ENCODE measurements around the gene PRRC2B. TPM values are rescaled to one million over a fixed set of nuclear protein-coding genes. Genes with fewer than 3 reads are reported as not detected.
A peak's percentile ranks its signal among the peaks of the same experiment; 100 is the strongest.
"Not testable (repeated sequence)": the region's sequence is repeated elsewhere in the genome, so short reads cannot be mapped to it uniquely, and the experiment has no call there.

Gene PRRC2B
- total RNA-seq, 2 donors from 2014 or later = 122 to 246 TPM

DNA sequence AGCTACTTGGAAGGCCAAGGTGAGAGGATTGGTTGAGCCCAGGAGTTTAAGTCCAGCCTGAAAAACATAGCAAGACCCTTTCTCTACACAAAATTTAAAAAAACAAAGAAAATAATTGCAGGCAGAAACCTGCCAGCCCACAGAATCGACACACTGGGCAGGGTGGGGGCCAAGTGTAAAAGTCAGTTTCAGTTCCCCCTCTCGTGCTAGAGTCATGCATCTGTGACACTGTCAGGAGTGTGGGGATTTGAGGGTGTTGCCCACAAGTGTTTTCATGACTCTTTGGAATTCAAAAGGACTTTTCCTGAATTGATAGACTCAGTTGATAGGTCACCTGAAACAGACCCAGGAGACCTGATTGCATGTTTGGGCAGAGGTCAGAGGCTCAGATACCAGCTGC lies 47.6 kb downstream of the PRRC2B start:
- H3K36me3 Mint-ChIP-seq = peaks cover 15% of the 10 kb centered on the region
- peaks cover 25 to 28% of the 10 kb centered on the region in 2 donors for H3K4me1 Mint-ChIP-seq (ENCODE audit: low read depth in 2 of 2)
- ATAC-seq (peak; percentile 63 to 65), DNase-seq (ENCODE audit: low spot score) (no peak)
- H3K27ac Mint-ChIP-seq = peak overlapping the region; percentile 34 to 72
- no peaks in the 10 kb centered on the region for H3K9me3 Mint-ChIP-seq
- no peaks in the 10 kb centered on the region for H3K27me3 Mint-ChIP-seq
- no peak overlapping the region for H3K4me3 Mint-ChIP-seq

DNA sequence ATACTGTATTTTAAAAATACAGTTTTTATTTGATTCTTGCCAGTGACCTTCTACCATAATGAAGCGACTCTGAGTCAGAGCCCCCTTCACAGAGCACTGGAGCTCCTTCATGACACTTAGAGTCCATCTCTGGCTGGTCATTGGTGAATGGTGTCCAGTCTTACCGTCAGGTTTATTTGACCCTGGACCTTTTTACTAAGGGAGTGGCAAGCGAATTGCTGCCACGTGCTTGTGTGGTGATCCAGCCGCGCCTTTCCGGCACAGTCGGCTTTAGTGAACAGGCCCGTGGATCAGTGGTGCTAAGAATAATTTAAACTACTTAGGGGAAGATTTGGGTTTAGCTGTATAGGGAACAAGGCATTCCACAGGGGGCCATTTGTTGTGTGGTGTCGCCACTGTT lies 48.5 kb downstream of the PRRC2B start:
- Mint-ChIP-seq H3K4me1 (ENCODE audit: low read depth in 2 of 2) (peaks cover 28 to 31% of the 10 kb centered on the region in 2 donors), H3K27ac (peak overlapping the region; percentile 34 to 72), H3K9me3 (no peaks in the 10 kb centered on the region), H3K36me3 (peaks cover 22% of the 10 kb centered on the region), H3K4me3 (no peak overlapping the region), H3K27me3 (no peaks in the 10 kb centered on the region)
- ATAC-seq (no peak), DNase-seq (ENCODE audit: low spot score) (no peak)

DNA sequence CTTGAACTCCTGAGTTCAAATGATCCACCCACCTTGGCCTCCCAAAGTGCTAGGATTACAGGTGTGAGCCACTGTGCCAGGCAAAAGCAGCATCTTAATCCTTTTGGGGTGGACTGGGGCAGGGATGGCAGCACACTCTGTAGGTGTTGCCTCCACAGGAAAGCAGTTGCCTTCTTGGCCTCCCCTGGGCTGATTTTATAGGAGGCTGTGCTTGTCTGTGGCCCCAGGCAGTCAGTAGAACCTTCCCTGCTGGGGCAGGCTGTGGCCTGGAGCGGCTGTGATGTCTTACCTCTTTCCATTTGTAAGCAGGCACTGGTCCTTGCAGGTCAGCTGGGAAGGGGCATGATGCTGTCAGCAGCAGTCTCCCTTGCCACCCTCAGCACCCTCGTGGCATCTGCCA lies 49.8 kb downstream of the PRRC2B start:
- H3K36me3 Mint-ChIP-seq = peaks cover 16% of the 10 kb centered on the region
- peaks cover 24 to 31% of the 10 kb centered on the region in 2 donors for H3K4me1 Mint-ChIP-seq (ENCODE audit: low read depth in 2 of 2)
- H3K4me3 Mint-ChIP-seq = no peak overlapping the region
- peak overlapping the region in 1 of 2 donors; percentile 37 for H3K27ac Mint-ChIP-seq
- ATAC-seq (no peak), DNase-seq (ENCODE audit: low spot score) (no peak)
- no peaks in the 10 kb centered on the region for H3K27me3 Mint-ChIP-seq
- no peaks in the 10 kb centered on the region for H3K9me3 Mint-ChIP-seq

DNA sequence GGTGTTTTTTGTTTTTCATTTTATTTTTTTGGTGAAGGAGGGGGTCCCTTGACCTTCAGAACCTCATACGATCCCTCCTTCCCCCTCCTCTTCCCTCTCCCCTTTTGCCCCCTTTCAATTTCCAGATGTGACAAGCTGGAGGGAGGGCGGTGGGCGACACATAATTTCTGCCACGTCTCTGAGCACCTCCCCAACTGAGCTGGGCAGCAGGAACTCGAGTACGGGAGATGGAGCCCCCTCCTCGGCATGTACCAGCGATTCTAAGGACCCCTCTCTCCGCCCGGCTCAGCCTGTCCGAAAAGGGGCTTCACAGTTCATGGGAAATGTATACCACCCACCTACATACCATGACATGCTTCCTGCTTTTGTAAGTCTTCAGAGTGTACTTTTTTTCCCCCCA lies 52.4 kb downstream of the PRRC2B start:
- H3K4me3 Mint-ChIP-seq = no peak overlapping the region
- peaks cover 14% of the 10 kb centered on the region for H3K36me3 Mint-ChIP-seq
- no peaks in the 10 kb centered on the region for H3K27me3 Mint-ChIP-seq
- H3K9me3 Mint-ChIP-seq = no peaks in the 10 kb centered on the region
- H3K27ac Mint-ChIP-seq = peak overlapping the region in 1 of 2 donors; percentile 35
- ATAC-seq (no peak), DNase-seq (ENCODE audit: low spot score) (peak; percentile 41)
- peaks cover 14 to 17% of the 10 kb centered on the region in 2 donors for H3K4me1 Mint-ChIP-seq (ENCODE audit: low read depth in 2 of 2)

DNA sequence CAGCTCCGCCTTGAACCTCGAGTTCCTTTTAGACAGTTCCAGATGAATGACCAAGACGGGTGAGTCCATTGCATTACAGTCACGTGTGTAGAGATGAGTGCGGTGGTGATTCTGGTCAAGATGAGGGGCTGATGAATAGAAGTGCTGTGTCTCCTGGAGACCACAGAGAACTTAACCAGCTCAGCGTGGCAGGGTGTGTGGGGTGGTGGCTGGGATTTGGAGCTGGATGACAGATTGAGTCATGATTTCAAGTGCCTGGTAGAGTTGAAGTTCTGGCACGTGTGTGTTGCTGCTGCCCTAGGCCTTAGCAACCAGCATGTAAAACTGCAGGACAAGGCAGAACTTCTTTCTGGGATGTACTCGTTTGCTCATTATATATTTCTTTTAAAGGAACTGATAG lies 53.3 kb downstream of the PRRC2B start:
- DNase-seq (ENCODE audit: low spot score) = no peak
- H3K27ac Mint-ChIP-seq = peak overlapping the region in 1 of 2 donors; percentile 23
- no peak for ATAC-seq
- H3K27me3 Mint-ChIP-seq = no peaks in the 10 kb centered on the region
- no peak overlapping the region for H3K4me3 Mint-ChIP-seq
- H3K9me3 Mint-ChIP-seq = no peaks in the 10 kb centered on the region
- H3K36me3 Mint-ChIP-seq = peaks cover 14% of the 10 kb centered on the region
- H3K4me1 Mint-ChIP-seq (ENCODE audit: low read depth in 2 of 2) = peaks cover 12 to 16% of the 10 kb centered on the region in 2 donors

DNA sequence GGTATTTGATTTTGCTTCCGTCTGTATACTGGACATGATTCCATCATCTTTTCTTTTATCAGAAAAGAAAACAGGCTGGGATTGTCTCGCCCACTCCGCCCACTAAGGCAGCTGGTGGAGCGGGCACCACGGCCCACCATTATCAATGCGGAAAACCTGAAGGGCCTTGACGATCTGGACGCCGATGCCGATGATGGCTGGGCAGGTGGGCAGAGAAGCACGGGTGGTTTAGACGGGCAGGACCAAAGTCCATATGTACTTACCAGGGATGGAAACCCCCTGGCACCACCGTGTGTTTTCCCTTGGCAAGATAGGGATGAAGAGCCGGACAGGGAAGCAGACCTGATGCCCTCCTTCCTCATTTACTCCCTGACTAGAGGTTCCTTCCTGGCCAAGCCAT lies 53.7 kb downstream of the PRRC2B start:
- Mint-ChIP-seq H3K27ac (peak overlapping the region in 1 of 2 donors; percentile 23), H3K4me1 (ENCODE audit: low read depth in 2 of 2) (peaks cover 12 to 16% of the 10 kb centered on the region in 2 donors), H3K36me3 (peaks cover 14% of the 10 kb centered on the region), H3K4me3 (no peak overlapping the region), H3K27me3 (no peaks in the 10 kb centered on the region), H3K9me3 (no peaks in the 10 kb centered on the region)
- DNase-seq (ENCODE audit: low spot score) (no peak), ATAC-seq (no peak)

DNA sequence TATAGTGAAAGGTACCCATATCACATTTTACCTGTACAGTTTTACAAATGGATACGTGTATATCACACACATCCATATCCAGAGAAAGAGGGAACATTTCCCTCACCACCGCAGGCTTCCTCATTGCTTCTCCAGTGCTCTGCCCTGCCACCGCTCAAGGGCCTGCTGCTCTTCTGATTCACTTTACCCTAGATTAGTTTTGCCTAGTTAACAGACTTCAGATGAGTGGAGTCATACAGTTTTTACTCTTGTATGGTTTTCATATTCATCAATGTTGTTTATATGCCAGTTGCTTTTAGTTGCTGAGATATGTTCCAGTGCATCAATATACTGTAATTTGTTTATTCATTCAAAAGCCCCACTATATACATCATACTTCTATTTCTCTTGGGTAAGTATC lies 54.9 kb downstream of the PRRC2B start:
- peaks cover 14% of the 10 kb centered on the region for H3K36me3 Mint-ChIP-seq
- ATAC-seq = no peak
- no peaks in the 10 kb centered on the region for H3K27me3 Mint-ChIP-seq
- H3K9me3 Mint-ChIP-seq = no peaks in the 10 kb centered on the region
- H3K4me1 Mint-ChIP-seq (ENCODE audit: low read depth in 2 of 2) = peaks cover 16 to 19% of the 10 kb centered on the region in 2 donors
- H3K27ac Mint-ChIP-seq = peak overlapping the region; percentile 51 to 79
- H3K4me3 Mint-ChIP-seq = no peak overlapping the region
- no peak for DNase-seq (ENCODE audit: low spot score)

DNA sequence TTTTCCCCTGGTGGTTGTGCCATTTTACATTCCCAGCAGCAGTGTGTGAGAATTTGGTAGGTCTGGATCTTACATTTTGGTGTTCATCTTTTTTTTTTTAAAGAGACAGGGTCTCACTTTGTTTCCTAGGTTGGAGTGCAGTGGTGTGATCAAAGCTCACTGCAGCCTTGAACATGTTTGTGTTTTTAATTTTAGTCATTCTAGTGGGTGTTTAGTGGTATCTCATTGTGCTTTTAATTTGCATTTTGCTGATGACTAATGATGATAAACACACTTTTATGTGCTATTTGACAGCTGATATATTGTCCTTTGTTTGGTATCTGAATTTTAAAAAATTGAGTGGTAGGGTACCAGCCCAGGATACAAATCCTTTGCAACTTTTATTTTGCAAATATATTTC lies 55.4 kb downstream of the PRRC2B start:
- H3K36me3 Mint-ChIP-seq = peaks cover 14% of the 10 kb centered on the region
- H3K27me3 Mint-ChIP-seq = no peaks in the 10 kb centered on the region
- DNase-seq (ENCODE audit: low spot score) (no peak), ATAC-seq (no peak)
- H3K4me1 Mint-ChIP-seq (ENCODE audit: low read depth in 2 of 2) = peaks cover 16 to 19% of the 10 kb centered on the region in 2 donors
- H3K4me3 Mint-ChIP-seq = no peak overlapping the region
- H3K9me3 Mint-ChIP-seq = no peaks in the 10 kb centered on the region
- H3K27ac Mint-ChIP-seq = peak overlapping the region; percentile 51 to 79

DNA sequence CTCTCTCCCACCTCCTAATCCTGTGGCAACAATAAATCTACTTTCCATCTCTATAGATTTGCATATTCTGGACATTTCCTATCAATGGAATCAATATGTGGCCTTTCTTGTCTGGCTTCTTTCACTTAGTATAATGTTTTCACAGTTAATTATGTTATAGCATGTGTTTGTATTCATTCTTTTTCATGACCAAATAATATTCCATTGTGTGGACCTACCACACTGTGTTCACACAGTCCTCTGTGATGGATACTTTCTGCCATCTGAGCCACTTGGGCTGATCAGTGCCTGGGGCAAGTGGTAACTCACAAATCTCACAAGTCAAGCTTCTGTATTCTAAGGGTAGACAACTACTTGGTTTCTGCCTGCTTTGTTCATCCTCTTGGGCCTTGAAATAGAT lies 60.1 kb downstream of the PRRC2B start:
- Mint-ChIP-seq H3K36me3 (peaks cover 23% of the 10 kb centered on the region), H3K27ac (peak overlapping the region; percentile 53 to 57), H3K4me3 (no peak overlapping the region), H3K4me1 (ENCODE audit: low read depth in 2 of 2) (peaks cover 12 to 14% of the 10 kb centered on the region in 2 donors), H3K27me3 (no peaks in the 10 kb centered on the region), H3K9me3 (no peaks in the 10 kb centered on the region)
- ATAC-seq (no peak), DNase-seq (ENCODE audit: low spot score) (no peak)

DNA sequence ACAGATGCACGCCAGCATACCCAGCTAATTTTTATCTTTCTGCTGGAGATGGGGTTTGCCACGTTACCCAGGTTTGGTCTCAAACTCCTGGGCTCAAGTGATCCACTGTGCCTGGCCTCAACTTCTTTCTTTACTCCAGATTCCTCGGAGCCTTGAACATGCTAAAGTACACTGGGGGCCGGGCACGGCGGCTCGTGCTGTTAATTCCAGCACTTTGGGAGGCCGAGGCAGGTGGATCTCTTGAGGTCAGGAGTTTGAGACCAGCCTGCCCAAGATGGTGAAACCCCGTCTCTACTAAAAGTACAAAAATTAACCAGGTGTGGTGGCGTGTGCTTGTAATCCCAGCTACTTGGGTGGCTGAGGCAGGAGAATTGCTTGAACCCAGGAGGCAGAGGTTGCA lies 61.8 kb downstream of the PRRC2B start:
- peak; percentile 29 for DNase-seq (ENCODE audit: low spot score)
- H3K4me3 Mint-ChIP-seq, H3K27me3 Mint-ChIP-seq, H3K9me3 Mint-ChIP-seq, ATAC-seq, H3K27ac Mint-ChIP-seq: not testable (repeated sequence)
- H3K36me3 Mint-ChIP-seq = peaks cover 27% of the 10 kb centered on the region
- peaks cover 10 to 16% of the 10 kb centered on the region in 2 donors for H3K4me1 Mint-ChIP-seq (ENCODE audit: low read depth in 2 of 2)

DNA sequence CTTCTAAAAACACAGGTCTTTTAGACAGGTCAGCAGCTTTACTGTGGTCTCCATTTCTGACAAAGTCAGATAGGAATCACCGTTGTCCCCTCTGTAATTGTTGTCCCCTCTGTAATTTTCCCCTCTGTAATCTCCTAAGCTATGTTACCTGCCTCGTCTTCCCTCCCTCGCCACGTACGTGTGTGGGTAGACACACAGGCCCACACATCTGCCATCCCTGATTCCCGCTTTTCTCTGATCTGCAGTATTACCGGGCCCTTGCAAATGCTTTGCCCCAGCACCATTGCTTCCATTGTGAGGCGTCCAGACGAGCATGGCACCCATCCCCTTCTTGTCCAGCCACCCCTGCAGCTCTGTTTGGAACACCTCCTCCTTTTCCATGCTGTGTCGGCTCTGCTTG lies 63.9 kb downstream of the PRRC2B start:
- no peak overlapping the region for H3K27ac Mint-ChIP-seq
- H3K9me3 Mint-ChIP-seq = no peaks in the 10 kb centered on the region
- ATAC-seq = no peak
- H3K4me1 Mint-ChIP-seq (ENCODE audit: low read depth in 2 of 2) = peaks cover 4 to 18% of the 10 kb centered on the region in 2 donors
- peaks cover 39% of the 10 kb centered on the region for H3K36me3 Mint-ChIP-seq
- H3K4me3 Mint-ChIP-seq = no peak overlapping the region
- no peak for DNase-seq (ENCODE audit: low spot score)
- no peaks in the 10 kb centered on the region for H3K27me3 Mint-ChIP-seq

DNA sequence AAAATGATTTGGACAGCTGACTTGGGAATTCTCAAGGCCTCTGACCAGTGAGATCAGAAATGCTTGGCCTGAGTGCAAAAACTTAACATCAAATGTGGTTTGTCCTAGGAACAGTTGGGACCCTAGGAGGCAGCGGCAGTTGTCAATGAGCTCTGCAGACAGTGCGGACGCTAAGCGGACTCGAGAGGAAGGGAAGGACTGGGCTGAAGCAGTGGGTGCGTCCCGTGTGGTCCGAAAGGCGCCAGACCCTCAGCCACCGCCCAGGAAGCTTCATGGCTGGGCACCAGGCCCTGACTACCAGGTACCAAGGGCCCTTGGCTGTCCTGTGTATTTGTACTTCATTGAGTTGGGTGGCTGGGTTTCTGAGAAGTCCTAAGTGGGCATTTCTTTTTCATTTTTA lies 65.2 kb downstream of the PRRC2B start:
- Mint-ChIP-seq H3K27me3 (no peaks in the 10 kb centered on the region), H3K4me3 (no peak overlapping the region), H3K4me1 (ENCODE audit: low read depth in 2 of 2) (peaks cover 0 to 15% of the 10 kb centered on the region in 2 donors), H3K36me3 (peaks cover 39% of the 10 kb centered on the region), H3K9me3 (no peaks in the 10 kb centered on the region), H3K27ac (peak overlapping the region in 1 of 2 donors; percentile 17)
- DNase-seq (ENCODE audit: low spot score) (peak; percentile 22), ATAC-seq (no peak)

DNA sequence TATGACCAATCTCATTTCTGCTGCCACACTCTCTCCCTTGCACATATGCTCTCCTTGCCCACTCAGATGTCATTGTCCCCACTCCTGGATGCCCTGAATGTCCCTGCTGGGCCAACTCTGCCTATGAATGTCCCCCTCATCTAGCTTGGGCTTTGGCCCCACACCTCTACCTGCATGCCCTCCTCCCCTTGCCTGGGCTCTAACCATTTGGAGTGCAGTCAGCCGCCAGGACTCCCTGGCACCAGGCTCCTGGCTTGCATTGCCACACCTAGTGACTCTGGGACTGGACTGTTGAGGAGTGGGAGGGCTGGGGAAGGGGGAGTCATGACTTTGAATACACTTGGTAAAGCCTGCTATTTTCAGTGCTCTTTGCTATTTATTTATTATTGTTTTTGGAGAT lies 67.3 kb downstream of the PRRC2B start:
- no peak overlapping the region for H3K27ac Mint-ChIP-seq
- DNase-seq (ENCODE audit: low spot score) = no peak
- H3K4me3 Mint-ChIP-seq = no peak overlapping the region
- ATAC-seq = no peak
- peaks cover 0 to 10% of the 10 kb centered on the region in 2 donors for H3K4me1 Mint-ChIP-seq (ENCODE audit: low read depth in 2 of 2)
- no peaks in the 10 kb centered on the region for H3K9me3 Mint-ChIP-seq
- H3K27me3 Mint-ChIP-seq = no peaks in the 10 kb centered on the region
- H3K36me3 Mint-ChIP-seq = peaks cover 34% of the 10 kb centered on the region

DNA sequence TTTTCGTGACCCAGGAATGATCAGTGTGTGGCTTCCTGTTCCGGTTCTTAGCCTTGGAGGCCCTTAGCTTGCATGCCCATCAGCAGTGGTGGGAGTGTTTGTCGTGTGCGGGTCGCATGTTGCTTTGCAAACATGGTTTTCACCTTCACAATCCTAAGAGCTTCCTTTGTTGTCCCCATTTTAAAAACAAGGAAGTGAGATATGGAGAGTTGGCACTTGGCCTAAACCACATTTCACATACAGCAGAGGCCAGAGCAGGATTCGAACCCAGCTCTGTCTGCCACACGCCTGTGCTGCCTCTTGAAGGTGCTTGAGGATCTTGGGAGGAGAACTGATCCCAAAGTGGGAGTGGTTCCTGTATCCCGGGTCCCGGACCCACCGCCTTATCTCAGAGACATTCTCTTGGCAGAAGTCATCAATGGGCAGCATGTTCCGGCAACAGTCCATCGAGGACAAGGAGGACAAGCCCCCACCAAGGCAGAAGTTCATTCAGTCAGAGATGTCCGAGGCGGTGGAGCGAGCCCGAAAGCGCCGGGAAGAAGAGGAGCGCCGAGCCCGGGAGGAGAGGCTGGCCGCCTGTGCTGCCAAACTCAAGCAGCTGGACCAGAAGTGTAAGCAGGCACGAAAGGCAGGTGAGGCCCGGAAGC lies 70.6 kb downstream of the PRRC2B start:
- H3K4me3 Mint-ChIP-seq = no peak overlapping the region
- H3K4me1 Mint-ChIP-seq (ENCODE audit: low read depth in 2 of 2) = peaks cover 0 to 10% of the 10 kb centered on the region in 2 donors
- ATAC-seq (no peak), DNase-seq (ENCODE audit: low spot score) (no peak)
- peaks cover 17% of the 10 kb centered on the region for H3K36me3 Mint-ChIP-seq
- no peaks in the 10 kb centered on the region for H3K27me3 Mint-ChIP-seq
- no peaks in the 10 kb centered on the region for H3K9me3 Mint-ChIP-seq
- H3K27ac Mint-ChIP-seq = no peak overlapping the region

DNA sequence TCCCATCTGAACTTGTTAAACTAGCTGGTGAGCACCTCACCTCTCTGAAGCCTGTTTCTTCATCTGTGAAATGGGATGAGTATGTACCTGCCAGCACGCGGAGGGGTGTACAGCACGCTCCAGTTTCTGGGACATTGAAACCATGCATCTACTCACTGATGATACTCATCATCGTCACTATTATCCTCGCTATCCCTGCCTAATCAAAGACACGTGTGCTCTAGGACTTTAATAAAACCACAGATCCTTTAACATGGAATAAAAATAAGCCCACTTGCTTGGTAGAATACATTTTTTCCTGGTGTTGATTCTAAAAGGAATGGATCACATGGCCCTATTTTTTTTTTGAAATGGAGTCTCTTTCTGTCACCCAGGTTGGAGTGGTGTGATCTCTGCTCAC lies 71.5 kb downstream of the PRRC2B start:
- peaks cover 0 to 11% of the 10 kb centered on the region in 2 donors for H3K4me1 Mint-ChIP-seq (ENCODE audit: low read depth in 2 of 2)
- ATAC-seq = no peak
- no peaks in the 10 kb centered on the region for H3K9me3 Mint-ChIP-seq
- no peak overlapping the region for H3K27ac Mint-ChIP-seq
- H3K27me3 Mint-ChIP-seq = no peaks in the 10 kb centered on the region
- DNase-seq (ENCODE audit: low spot score) = no peak
- H3K36me3 Mint-ChIP-seq = peaks cover 20% of the 10 kb centered on the region
- H3K4me3 Mint-ChIP-seq = no peak overlapping the region
